ENCODE data around the gene PBX3.
A peak's percentile ranks its signal among the peaks of the same experiment; 100 is the strongest.

The PBX3 gene

DNA sequence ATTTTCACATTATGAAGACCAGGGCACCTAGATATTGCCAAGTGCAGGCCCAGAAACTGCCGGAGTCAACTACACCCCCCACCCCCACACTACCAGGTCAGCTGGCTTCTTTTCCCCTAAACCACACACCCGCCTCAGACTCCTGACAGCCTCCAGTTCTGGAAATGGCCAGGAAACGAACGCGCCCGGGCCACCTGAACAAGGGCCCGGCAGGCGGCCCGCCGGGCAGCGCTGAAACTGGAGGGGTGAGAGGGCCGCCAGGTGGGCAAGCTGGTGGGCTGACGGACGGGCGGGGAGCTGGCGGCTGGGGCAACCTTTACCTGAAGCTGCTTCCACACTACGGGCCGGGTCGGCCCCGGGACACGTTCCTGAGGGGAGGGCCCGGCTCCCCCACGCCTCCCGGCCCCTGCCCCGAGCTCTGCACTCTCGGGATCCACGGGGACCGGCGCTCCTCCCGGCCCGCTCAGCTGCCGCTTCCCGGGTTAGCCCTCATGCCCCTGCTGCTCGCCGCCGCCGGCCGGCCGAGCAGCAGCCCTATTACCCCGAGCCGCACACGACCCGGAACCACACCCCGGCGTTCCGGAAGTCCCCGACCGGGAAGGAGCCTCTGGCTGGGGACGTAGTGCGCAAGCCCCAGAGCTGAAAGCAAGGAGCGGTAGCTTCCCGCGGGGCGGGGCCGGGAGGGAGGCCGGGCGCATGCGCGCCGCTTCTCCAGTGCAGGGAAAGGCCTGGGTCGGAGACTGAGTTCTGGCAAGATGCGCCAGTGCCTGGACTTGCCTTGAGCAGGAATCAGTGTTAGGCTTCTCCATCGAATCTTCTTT, 40.3 kb upstream of the PBX3 start, which contains the start of gene MAPKAP1:
Gene MAPKAP1 (minus strand): TSS at position 558 of the 821 bp plus-strand sequence. CDS start 34,634 bp downstream, outside the sequence.
- H3K4me3 ChIP-seq (ENCODE audit: control insufficient read depth, low read depth, low read length): peak within 1 kb of the TSS; percentile 92
- DNase-seq (ENCODE audit: low read depth): peak; percentile 77
- TF ChIP-seq, protein P1, sequence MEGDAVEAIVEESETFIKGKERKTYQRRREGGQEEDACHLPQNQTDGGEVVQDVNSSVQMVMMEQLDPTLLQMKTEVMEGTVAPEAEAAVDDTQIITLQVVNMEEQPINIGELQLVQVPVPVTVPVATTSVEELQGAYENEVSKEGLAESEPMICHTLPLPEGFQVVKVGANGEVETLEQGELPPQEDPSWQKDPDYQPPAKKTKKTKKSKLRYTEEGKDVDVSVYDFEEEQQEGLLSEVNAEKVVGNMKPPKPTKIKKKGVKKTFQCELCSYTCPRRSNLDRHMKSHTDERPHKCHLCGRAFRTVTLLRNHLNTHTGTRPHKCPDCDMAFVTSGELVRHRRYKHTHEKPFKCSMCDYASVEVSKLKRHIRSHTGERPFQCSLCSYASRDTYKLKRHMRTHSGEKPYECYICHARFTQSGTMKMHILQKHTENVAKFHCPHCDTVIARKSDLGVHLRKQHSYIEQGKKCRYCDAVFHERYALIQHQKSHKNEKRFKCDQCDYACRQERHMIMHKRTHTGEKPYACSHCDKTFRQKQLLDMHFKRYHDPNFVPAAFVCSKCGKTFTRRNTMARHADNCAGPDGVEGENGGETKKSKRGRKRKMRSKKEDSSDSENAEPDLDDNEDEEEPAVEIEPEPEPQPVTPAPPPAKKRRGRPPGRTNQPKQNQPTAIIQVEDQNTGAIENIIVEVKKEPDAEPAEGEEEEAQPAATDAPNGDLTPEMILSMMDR (IDR thresholded peaks at IDR 0.05; ENCODE audit: control insufficient read depth, insufficient read depth, low read depth, low read length, missing control alignments): no peak

DNA sequence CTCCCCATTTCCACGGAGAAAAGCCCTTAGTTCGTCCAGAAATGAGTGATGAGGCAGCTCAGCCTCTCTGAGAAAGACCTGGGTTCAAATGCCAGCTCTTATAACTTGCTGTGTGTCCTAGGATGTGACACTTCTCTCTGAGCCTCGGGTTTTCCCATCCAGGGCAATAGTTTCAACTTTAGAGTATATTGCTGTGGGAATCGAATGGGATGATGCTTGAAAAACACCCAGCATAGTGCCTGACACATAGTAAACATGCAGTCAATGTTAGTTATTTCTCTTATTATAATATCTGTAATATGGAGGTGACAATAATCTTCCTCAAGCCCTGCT, 39.7 kb upstream of the PBX3 start:
- no peak for DNase-seq (ENCODE audit: low read depth)
- no peak overlapping the region for H3K4me3 ChIP-seq (ENCODE audit: control insufficient read depth, low read depth, low read length)
- TF ChIP-seq, protein P1 (IDR thresholded peaks at IDR 0.05; ENCODE audit: control insufficient read depth, insufficient read depth, low read depth, low read length, missing control alignments): no peak

DNA sequence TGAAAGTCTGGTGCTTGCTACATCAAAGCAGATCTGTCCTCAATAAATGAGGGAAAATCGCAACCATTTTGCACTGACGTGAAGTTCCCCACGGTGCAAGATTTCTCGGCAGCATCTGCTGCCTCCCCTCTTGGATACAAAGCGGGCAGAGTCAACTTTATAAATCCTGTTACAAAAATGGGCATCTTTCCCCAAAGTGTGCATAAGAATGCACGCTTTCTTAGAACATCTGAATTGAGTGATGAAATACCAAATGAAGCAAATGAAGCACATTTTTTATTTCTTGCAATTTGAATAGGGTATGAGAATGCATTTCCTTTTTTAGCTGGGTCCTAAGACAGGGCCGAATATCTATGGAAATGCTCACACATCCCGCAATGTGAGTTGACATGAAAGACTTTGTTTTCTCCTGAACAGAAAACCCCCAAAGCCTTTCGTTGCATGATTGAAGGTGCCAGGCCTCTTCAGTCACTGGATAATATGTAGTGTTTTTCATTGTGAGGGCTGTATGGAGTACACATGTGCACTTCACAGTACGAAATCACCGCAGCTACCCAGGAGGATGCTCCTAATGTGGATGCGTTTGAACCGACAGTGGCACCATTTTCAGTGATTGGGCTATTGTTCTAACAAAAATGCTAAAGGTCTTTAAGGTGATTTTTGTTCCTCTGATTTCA, 20.6 kb upstream of the PBX3 start:
- no peak overlapping the region for H3K4me3 ChIP-seq (ENCODE audit: control insufficient read depth, low read depth, low read length)
- no peak for DNase-seq (ENCODE audit: low read depth)
- TF ChIP-seq, protein P1 (IDR thresholded peaks at IDR 0.05; ENCODE audit: control insufficient read depth, insufficient read depth, low read depth, low read length, missing control alignments): no peak

DNA sequence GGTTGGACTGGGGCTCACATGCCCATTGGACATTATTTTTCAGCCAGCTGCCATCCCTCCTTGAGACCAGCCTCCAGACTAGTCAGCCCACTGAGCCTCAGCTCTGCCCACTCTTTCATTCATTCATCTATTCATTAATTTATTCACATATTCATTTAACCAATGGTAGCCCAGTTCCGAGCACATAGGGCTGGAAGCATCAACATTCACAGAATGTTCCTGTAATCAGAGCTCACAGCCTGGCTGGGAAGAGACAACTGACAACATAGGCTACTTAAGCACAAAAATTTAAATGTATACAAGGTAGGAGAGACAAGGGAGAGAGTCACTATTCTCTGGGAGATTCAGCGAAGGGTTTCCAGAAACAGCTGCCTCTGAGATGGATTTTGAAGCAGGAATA, 17.0 kb upstream of the PBX3 start:
- TF ChIP-seq, protein P1 (IDR thresholded peaks at IDR 0.05; ENCODE audit: control insufficient read depth, insufficient read depth, low read depth, low read length, missing control alignments): no peak
- no peak for DNase-seq (ENCODE audit: low read depth)
- H3K4me3 ChIP-seq (ENCODE audit: control insufficient read depth, low read depth, low read length): no peak overlapping the region

DNA sequence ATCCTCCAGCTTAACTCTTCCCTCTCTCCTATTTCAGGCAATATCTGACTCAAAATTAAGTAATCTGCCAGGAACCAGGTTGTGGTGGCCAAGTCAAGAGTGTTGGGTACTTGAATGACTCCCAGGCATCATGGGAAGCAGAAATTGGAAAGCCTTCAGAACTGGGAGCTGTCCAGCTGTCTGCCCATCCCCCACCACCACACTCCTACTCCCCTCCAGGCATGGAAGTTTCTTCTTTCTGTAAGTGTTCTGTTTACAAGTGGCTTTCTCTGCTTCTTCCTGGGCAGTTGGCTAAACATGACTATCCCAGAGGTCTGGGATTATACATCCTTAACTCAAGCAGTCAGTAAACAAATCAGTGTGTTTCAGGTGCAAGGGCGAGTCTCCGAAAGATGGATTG, 14.6 kb upstream of the PBX3 start:
- TF ChIP-seq, protein P1 (IDR thresholded peaks at IDR 0.05; ENCODE audit: control insufficient read depth, insufficient read depth, low read depth, low read length, missing control alignments): no peak
- H3K4me3 ChIP-seq (ENCODE audit: control insufficient read depth, low read depth, low read length): no peak overlapping the region
- no peak for DNase-seq (ENCODE audit: low read depth)

DNA sequence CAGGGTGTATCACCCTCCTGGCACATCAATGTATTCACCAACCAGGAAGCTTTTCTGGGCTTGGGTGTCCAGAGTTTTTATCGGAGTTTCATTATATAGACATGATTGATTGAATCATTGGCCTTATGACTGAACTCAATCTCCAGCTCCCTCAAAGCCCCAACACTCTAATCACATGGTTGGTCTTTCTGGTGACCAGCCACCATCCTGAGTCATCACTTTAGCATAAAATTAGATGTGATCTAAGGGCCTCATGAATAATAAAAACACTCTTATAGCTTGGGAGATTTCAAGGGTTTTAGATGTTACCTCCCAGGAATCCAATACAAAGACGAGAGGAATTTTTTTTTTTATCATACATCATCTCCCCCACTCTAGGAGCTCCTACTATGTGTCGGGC, 7.7 kb upstream of the PBX3 start:
- TF ChIP-seq, protein P1 (IDR thresholded peaks at IDR 0.05; ENCODE audit: control insufficient read depth, insufficient read depth, low read depth, low read length, missing control alignments): no peak
- H3K4me3 ChIP-seq (ENCODE audit: control insufficient read depth, low read depth, low read length): no peak overlapping the region
- DNase-seq (ENCODE audit: low read depth): no peak
